Stimulated activated naive CD8-positive, alpha-beta T cell treated with anti-CD3 and anti-CD28 coated beads, Interleukin-15, Interleukin-2, amounts not matched to agents 100 ng/mL and 50 ng/mL, for 24 hours (primary cell): ENCODE measurements around the gene FRS3.

ENCODE experiments used
- H3K27ac Mint-ChIP-seq: one replicate; pipeline ENCODE4 v1.8.0; 2021; ENCODE audit warnings: mild to moderate bottlenecking, mixed read lengths
- H3K27me3 Mint-ChIP-seq: one replicate; pipeline ENCODE4 v1.8.0; 2021; ENCODE audit warnings: mixed read lengths
- H3K36me3 Mint-ChIP-seq: one replicate; pipeline ENCODE4 v1.8.0; 2021; ENCODE audit warnings: low read depth, mixed read lengths
- H3K4me1 Mint-ChIP-seq: one replicate; pipeline ENCODE4 v1.8.0; 2021; ENCODE audit warnings: low read depth, mixed read lengths
- H3K4me3 Mint-ChIP-seq: one replicate; pipeline ENCODE4 v1.8.0; 2021; ENCODE audit warnings: mild to moderate bottlenecking, mixed read lengths
- H3K9me3 Mint-ChIP-seq: one replicate; pipeline ENCODE4 v1.8.0; 2021; ENCODE audit warnings: mixed read lengths

Gene FRS3

GRCh38 chr6:41783106-41783780 is 3.5 kb upstream of the FRS3 start:
- peaks cover 4% of the 10 kb centered on the region for H3K27me3 Mint-ChIP-seq
- H3K4me3 Mint-ChIP-seq, result no peak overlapping the region
- peaks cover 25% of the 10 kb centered on the region for H3K4me1 Mint-ChIP-seq
- no peaks in the 10 kb centered on the region for H3K9me3 Mint-ChIP-seq
- H3K27ac Mint-ChIP-seq, result no peak overlapping the region
- peaks cover 6% of the 10 kb centered on the region for H3K36me3 Mint-ChIP-seq

GRCh38 chr6:41781366-41781730 is 1.6 kb upstream of the FRS3 start:
- peaks cover 4% of the 10 kb centered on the region for H3K27me3 Mint-ChIP-seq
- H3K4me3 Mint-ChIP-seq, result peak overlapping the region; percentile 57
- no peaks in the 10 kb centered on the region for H3K9me3 Mint-ChIP-seq
- peak overlapping the region; percentile 12 for H3K27ac Mint-ChIP-seq
- no peaks in the 10 kb centered on the region for H3K36me3 Mint-ChIP-seq
- H3K4me1 Mint-ChIP-seq, result peaks cover 25% of the 10 kb centered on the region

GRCh38 chr6:41780551-41781365 is 1.1 kb upstream of the FRS3 start, which contains the start of gene PRICKLE4:
Gene PRICKLE4, plus strand, starts transcription at chr6:41780782. Its CDS starts 2,692 bp downstream, at chr6:41783474.
- Mint-ChIP-seq H3K27ac (peak within 1 kb of the TSS; percentile 76), H3K27me3 (peaks cover 4% of the 10 kb centered on the region), H3K9me3 (no peaks in the 10 kb centered on the region), H3K36me3 (no peaks in the 10 kb centered on the region), H3K4me1 (peaks cover 22% of the 10 kb centered on the region), H3K4me3 (peak within 1 kb of the TSS; percentile 87)

- Mint-ChIP-seq H3K4me3 (peak overlapping the region; percentile 92), H3K36me3 (peaks cover under 1% of the 10 kb centered on the region), H3K27me3 (peaks cover 4% of the 10 kb centered on the region), H3K4me1 (peaks cover 18% of the 10 kb centered on the region), H3K27ac (peak overlapping the region; percentile 84), H3K9me3 (no peaks in the 10 kb centered on the region)
Measured at GRCh38 chr6:41779336-41779735, 364 bp downstream of the FRS3 start.

GRCh38 chr6:41778895-41779294 is 805 bp downstream of the FRS3 start:
- Mint-ChIP-seq H3K27ac (peak overlapping the region; percentile 84), H3K36me3 (peaks cover 5% of the 10 kb centered on the region), H3K9me3 (no peaks in the 10 kb centered on the region), H3K4me3 (peak overlapping the region; percentile 92), H3K27me3 (peaks cover 4% of the 10 kb centered on the region), H3K4me1 (peaks cover 17% of the 10 kb centered on the region)

GRCh38 chr6:41777551-41778285 is 2.0 kb downstream of the FRS3 start:
- Mint-ChIP-seq H3K27me3 (peaks cover 4% of the 10 kb centered on the region), H3K9me3 (no peaks in the 10 kb centered on the region), H3K27ac (no peak overlapping the region), H3K4me1 (peaks cover 17% of the 10 kb centered on the region), H3K36me3 (peaks cover 5% of the 10 kb centered on the region), H3K4me3 (no peak overlapping the region)

- Mint-ChIP-seq H3K4me1 (peaks cover 10% of the 10 kb centered on the region), H3K9me3 (no peaks in the 10 kb centered on the region), H3K27me3 (no peaks in the 10 kb centered on the region), H3K36me3 (peaks cover 18% of the 10 kb centered on the region), H3K4me3 (no peak overlapping the region), H3K27ac (no peak overlapping the region)
Measured at GRCh38 chr6:41775293-41775882, 4.3 kb downstream of the FRS3 start.

- H3K36me3 Mint-ChIP-seq, result peaks cover 18% of the 10 kb centered on the region
- H3K27ac Mint-ChIP-seq, result no peak overlapping the region
- peaks cover 10% of the 10 kb centered on the region for H3K4me1 Mint-ChIP-seq
- H3K27me3 Mint-ChIP-seq, result no peaks in the 10 kb centered on the region
- H3K4me3 Mint-ChIP-seq, result no peak overlapping the region
- no peaks in the 10 kb centered on the region for H3K9me3 Mint-ChIP-seq
Measured at GRCh38 chr6:41774841-41775240, 4.9 kb downstream of the FRS3 start.

- Mint-ChIP-seq H3K36me3 (peaks cover 18% of the 10 kb centered on the region), H3K27me3 (no peaks in the 10 kb centered on the region), H3K4me3 (no peak overlapping the region)
Measured at GRCh38 chr6:41771058-41771983, 8.4 kb downstream of the FRS3 start.

GRCh38 chr6:41770381-41771057 is 9.2 kb downstream of the FRS3 start:
- no peak overlapping the region for H3K4me3 Mint-ChIP-seq
- H3K9me3 Mint-ChIP-seq, result no peaks in the 10 kb centered on the region
- no peaks in the 10 kb centered on the region for H3K27me3 Mint-ChIP-seq
- peaks cover 18% of the 10 kb centered on the region for H3K36me3 Mint-ChIP-seq
- H3K27ac Mint-ChIP-seq, result no peak overlapping the region
- peaks cover 3% of the 10 kb centered on the region for H3K4me1 Mint-ChIP-seq

More at GRCh38 chr6:41771058-41771983, 8.4 kb downstream of the FRS3 start:
- H3K9me3 Mint-ChIP-seq, result no peaks in the 10 kb centered on the region
- H3K4me1 Mint-ChIP-seq, result peaks cover 3% of the 10 kb centered on the region
- no peak overlapping the region for H3K27ac Mint-ChIP-seq

GRCh38 chr6:41769376-41769775 is 10.3 kb downstream of the FRS3 start:
- Mint-ChIP-seq H3K27me3 (no peaks in the 10 kb centered on the region), H3K4me1 (peaks cover 3% of the 10 kb centered on the region), H3K36me3 (peaks cover 18% of the 10 kb centered on the region), H3K9me3 (no peaks in the 10 kb centered on the region), H3K27ac (no peak overlapping the region), H3K4me3 (no peak overlapping the region)

- Mint-ChIP-seq H3K27me3 (no peaks in the 10 kb centered on the region), H3K9me3 (no peaks in the 10 kb centered on the region), H3K4me1 (peaks cover 3% of the 10 kb centered on the region), H3K4me3 (no peak overlapping the region), H3K27ac (no peak overlapping the region), H3K36me3 (peaks cover 14% of the 10 kb centered on the region)
Measured at GRCh38 chr6:41768545-41769308, 11.0 kb downstream of the FRS3 start.
